Measurements from ENCODE around the gene GSN. TPM values are rescaled to one million over a fixed set of nuclear protein-coding genes. Genes with fewer than 3 reads are reported as not detected.

Gene GSN
- total and polyA plus RNA-seq, 2 of the 13 experiments (the other 11 are each of a cell fraction or from before 2014, with no cell fraction given) = 294 to 307 TPM

DNA sequence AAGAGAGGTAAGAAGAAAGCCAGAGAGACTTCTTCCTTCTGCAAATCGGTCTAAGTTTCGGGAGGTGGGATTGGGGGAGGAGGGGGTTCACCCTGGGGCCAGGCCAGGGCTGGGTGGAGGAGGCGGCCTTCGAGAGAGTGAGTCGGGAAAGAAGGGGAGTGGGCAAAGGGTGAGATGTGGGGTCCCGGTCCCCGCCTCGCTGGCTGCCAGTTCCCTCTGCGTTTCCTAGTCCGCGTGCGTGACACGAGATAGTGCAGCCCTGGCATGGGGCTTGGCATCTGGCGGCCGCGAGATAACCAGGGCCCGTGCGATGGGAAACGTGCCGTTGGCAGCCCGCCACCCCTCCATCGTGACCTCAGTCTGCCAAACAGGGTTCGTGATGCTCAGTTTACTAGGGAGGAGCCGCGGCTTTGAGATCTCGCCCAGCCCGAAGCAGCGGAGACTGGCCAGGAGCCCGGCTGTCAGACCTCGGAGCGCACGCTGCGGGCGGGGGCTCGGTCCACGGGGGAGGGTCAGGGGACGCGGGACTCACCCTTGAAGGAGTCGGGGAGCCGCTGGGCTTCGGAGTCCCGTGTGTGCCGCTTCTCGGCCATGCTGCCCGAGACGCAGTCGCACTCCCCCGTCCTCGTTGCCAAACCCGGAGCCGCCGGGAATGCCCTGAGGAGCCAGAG, 101.8 kb downstream of the GSN start, which contains the start of gene STOM (continued):
- TF ChIP-seq, protein P1, sequence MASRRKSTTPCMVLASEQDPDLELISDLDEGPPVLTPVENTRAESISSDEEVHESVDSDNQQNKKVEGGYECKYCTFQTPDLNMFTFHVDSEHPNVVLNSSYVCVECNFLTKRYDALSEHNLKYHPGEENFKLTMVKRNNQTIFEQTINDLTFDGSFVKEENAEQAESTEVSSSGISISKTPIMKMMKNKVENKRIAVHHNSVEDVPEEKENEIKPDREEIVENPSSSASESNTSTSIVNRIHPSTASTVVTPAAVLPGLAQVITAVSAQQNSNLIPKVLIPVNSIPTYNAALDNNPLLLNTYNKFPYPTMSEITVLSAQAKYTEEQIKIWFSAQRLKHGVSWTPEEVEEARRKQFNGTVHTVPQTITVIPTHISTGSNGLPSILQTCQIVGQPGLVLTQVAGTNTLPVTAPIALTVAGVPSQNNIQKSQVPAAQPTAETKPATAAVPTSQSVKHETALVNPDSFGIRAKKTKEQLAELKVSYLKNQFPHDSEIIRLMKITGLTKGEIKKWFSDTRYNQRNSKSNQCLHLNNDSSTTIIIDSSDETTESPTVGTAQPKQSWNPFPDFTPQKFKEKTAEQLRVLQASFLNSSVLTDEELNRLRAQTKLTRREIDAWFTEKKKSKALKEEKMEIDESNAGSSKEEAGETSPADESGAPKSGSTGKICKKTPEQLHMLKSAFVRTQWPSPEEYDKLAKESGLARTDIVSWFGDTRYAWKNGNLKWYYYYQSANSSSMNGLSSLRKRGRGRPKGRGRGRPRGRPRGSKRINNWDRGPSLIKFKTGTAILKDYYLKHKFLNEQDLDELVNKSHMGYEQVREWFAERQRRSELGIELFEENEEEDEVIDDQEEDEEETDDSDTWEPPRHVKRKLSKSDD (CRISPR knock-in tag; IDR thresholded peaks at IDR 0.05; ENCODE audit: low read depth) = no peak
- TF ChIP-seq, protein P2, sequence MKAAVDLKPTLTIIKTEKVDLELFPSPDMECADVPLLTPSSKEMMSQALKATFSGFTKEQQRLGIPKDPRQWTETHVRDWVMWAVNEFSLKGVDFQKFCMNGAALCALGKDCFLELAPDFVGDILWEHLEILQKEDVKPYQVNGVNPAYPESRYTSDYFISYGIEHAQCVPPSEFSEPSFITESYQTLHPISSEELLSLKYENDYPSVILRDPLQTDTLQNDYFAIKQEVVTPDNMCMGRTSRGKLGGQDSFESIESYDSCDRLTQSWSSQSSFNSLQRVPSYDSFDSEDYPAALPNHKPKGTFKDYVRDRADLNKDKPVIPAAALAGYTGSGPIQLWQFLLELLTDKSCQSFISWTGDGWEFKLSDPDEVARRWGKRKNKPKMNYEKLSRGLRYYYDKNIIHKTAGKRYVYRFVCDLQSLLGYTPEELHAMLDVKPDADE (CRISPR knock-in tag; IDR thresholded peaks at IDR 0.05) = no peak
- TF ChIP-seq, protein P3, sequence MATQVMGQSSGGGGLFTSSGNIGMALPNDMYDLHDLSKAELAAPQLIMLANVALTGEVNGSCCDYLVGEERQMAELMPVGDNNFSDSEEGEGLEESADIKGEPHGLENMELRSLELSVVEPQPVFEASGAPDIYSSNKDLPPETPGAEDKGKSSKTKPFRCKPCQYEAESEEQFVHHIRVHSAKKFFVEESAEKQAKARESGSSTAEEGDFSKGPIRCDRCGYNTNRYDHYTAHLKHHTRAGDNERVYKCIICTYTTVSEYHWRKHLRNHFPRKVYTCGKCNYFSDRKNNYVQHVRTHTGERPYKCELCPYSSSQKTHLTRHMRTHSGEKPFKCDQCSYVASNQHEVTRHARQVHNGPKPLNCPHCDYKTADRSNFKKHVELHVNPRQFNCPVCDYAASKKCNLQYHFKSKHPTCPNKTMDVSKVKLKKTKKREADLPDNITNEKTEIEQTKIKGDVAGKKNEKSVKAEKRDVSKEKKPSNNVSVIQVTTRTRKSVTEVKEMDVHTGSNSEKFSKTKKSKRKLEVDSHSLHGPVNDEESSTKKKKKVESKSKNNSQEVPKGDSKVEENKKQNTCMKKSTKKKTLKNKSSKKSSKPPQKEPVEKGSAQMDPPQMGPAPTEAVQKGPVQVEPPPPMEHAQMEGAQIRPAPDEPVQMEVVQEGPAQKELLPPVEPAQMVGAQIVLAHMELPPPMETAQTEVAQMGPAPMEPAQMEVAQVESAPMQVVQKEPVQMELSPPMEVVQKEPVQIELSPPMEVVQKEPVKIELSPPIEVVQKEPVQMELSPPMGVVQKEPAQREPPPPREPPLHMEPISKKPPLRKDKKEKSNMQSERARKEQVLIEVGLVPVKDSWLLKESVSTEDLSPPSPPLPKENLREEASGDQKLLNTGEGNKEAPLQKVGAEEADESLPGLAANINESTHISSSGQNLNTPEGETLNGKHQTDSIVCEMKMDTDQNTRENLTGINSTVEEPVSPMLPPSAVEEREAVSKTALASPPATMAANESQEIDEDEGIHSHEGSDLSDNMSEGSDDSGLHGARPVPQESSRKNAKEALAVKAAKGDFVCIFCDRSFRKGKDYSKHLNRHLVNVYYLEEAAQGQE (IDR thresholded peaks at IDR 0.05; ENCODE audit: borderline replicate concordance in 1 of 2, low read depth in 1 of 2, low read length in 2 of 2) = peak in 1 of 2 experiments; percentile 26; a peak in 1 of 4 replicates
- TF ChIP-seq, protein P4, sequence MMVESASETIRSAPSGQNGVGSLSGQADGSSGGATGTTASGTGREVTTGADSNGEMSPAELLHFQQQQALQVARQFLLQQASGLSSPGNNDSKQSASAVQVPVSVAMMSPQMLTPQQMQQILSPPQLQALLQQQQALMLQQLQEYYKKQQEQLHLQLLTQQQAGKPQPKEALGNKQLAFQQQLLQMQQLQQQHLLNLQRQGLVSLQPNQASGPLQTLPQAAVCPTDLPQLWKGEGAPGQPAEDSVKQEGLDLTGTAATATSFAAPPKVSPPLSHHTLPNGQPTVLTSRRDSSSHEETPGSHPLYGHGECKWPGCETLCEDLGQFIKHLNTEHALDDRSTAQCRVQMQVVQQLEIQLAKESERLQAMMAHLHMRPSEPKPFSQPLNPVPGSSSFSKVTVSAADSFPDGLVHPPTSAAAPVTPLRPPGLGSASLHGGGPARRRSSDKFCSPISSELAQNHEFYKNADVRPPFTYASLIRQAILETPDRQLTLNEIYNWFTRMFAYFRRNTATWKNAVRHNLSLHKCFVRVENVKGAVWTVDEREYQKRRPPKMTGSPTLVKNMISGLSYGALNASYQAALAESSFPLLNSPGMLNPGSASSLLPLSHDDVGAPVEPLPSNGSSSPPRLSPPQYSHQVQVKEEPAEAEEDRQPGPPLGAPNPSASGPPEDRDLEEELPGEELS (CRISPR knock-in tag; IDR thresholded peaks at IDR 0.05) = peak; percentile 3; the same call in 1 of the 2 replicates
- TF ChIP-seq RAD51 (IDR thresholded peaks at IDR 0.05; ENCODE audit: borderline replicate concordance) (no peak), ATRX (CRISPR knock-in tag; IDR thresholded peaks at IDR 0.05; ENCODE audit: borderline replicate concordance) (no peak), ZNF781 (CRISPR knock-in tag; IDR thresholded peaks at IDR 0.05; ENCODE audit: borderline replicate concordance, not compliant biosample characterization) (peak; percentile 54), TEAD2 (CRISPR knock-in tag; IDR thresholded peaks at IDR 0.05) (0 out of 2 replicates have a peak, but pooled peaks have one; percentile 15), CHD2 (IDR thresholded peaks at IDR 0.05; ENCODE audit: low read depth, low read length) (no peak), ZSCAN12 (CRISPR knock-in tag; IDR thresholded peaks at IDR 0.05) (no peak), MIXL1 (CRISPR knock-in tag; IDR thresholded peaks at IDR 0.05) (0 out of 2 replicates have a peak, but pooled peaks have one; percentile 37), TSC22D2 (CRISPR knock-in tag; IDR thresholded peaks at IDR 0.05; ENCODE audit: borderline replicate concordance) (no peak), ZNF501 (CRISPR knock-in tag; IDR thresholded peaks at IDR 0.05) (no peak)
- TF ChIP-seq, protein P5, sequence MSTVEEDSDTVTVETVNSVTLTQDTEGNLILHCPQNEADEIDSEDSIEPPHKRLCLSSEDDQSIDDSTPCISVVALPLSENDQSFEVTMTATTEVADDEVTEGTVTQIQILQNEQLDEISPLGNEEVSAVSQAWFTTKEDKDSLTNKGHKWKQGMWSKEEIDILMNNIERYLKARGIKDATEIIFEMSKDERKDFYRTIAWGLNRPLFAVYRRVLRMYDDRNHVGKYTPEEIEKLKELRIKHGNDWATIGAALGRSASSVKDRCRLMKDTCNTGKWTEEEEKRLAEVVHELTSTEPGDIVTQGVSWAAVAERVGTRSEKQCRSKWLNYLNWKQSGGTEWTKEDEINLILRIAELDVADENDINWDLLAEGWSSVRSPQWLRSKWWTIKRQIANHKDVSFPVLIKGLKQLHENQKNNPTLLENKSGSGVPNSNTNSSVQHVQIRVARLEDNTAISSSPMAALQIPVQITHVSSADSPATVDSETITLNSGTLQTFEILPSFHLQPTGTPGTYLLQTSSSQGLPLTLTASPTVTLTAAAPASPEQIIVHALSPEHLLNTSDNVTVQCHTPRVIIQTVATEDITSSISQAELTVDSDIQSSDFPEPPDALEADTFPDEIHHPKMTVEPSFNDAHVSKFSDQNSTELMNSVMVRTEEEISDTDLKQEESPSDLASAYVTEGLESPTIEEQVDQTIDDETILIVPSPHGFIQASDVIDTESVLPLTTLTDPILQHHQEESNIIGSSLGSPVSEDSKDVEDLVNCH (CRISPR knock-in tag; IDR thresholded peaks at IDR 0.05) = peak; percentile 73; the same call in 1 of the 2 replicates
- TF ChIP-seq, protein P6, sequence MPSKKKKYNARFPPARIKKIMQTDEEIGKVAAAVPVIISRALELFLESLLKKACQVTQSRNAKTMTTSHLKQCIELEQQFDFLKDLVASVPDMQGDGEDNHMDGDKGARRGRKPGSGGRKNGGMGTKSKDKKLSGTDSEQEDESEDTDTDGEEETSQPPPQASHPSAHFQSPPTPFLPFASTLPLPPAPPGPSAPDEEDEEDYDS (CRISPR knock-in tag; IDR thresholded peaks at IDR 0.05) = no peak

Measured in HepG2 (cell line).